Amniotic epithelial cell (primary cell): ENCODE data around the gene SH3GLB2.
"Not testable (repeated sequence)": the region's sequence is repeated elsewhere in the genome, so short reads cannot be mapped to it uniquely, and the experiment has no call there.

Source experiments
- DNase-seq: peaks from one replicate; pipeline ENCODE4 v3.0.0-alpha.2; 2010; ENCODE audit warnings: low read depth

Gene SH3GLB2

GRCh38 chr9:128998462-128998861, 29.7 kb downstream of the SH3GLB2 start:
- DNase-seq: no peak

- DNase-seq: no peak
Observed at GRCh38 chr9:128995791-128996190, 32.3 kb downstream of the SH3GLB2 start.

DNA sequence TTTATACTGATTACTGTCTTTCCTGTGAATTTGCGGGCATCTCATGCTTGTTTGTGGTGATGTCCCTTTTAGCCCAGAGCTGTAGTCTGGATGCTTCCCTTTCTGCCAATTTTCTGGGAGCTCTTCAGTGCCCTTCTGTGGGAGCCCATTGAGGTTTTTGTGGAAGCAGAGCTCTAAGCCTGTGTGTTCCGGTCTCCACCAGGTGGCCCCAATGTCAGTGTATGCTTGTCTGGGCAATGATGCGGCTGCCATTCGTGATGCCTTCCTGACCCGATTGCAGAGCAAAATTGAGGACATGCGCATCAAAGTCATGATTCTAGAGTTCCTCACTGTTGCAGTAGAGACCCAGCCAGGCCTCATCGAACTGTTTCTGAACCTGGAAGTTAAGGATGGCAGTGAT, 35.1 kb downstream of the SH3GLB2 start:
- no peak for DNase-seq

- peak; percentile 82 for DNase-seq
Observed at GRCh38 chr9:128987805-128988204, 40.3 kb downstream of the SH3GLB2 start.

GRCh38 chr9:128986671-128987070, 41.5 kb downstream of the SH3GLB2 start:
- no peak for DNase-seq

- no peak for DNase-seq
Observed at GRCh38 chr9:128983536-128983935, 44.6 kb downstream of the SH3GLB2 start.

GRCh38 chr9:128979111-128979510, 49.0 kb downstream of the SH3GLB2 start:
- DNase-seq: no peak

- DNase-seq: peak; percentile 79
Observed at GRCh38 chr9:128972956-128973355, 55.2 kb downstream of the SH3GLB2 start.

- no peak for DNase-seq
Observed at GRCh38 chr9:128969491-128969890, 58.6 kb downstream of the SH3GLB2 start.

DNA sequence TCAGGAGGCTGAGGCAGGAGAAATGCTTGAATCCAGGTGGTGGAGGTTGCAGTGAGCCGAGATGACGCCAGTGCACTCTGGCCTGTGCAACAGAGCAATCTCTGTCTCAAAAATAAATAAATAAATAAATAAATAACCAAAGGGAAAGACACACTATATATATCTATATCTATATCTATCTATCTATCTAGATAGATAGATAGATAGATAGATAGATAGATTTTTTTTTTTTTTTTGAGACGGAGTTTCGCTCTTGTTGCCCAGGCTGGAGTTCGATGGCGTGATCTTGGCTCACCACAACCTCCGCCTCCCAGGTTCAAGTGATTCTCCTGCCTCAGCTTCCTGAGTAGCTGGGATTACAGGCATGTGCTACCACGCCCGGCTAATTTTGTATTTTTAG, 66.7 kb downstream of the SH3GLB2 start:
- DNase-seq: not testable (repeated sequence)
